NCI-H748 treated with DMSO at 0.1 percent for 48 hours (cell line): ENCODE results near the gene NUDT14.

Experiments
- DNase-seq: peaks from one replicate; lab custom pipeline; 2025; lab: John Stamatoyannopoulos, UW

The NUDT14 gene

GRCh38 chr14:105159344-105159743 lies 21.8 kb downstream of the NUDT14 start:
- DNase-seq = no peak

- DNase-seq = no peak
These were observed 22.3 kb downstream of the NUDT14 start for GRCh38 chr14:105158794-105159193.

GRCh38 chr14:105157872-105158271 lies 23.2 kb downstream of the NUDT14 start:
- DNase-seq = no peak

GRCh38 chr14:105156414-105157375 lies 24.4 kb downstream of the NUDT14 start:
- DNase-seq = no peak

GRCh38 chr14:105155681-105156413 lies 25.3 kb downstream of the NUDT14 start:
- no peak for DNase-seq

GRCh38 chr14:105155071-105155651 lies 26.0 kb downstream of the NUDT14 start:
- no peak for DNase-seq

GRCh38 chr14:105154476-105154871 lies 26.6 kb downstream of the NUDT14 start:
- no peak for DNase-seq

- DNase-seq = no peak
These were observed 27.2 kb downstream of the NUDT14 start for GRCh38 chr14:105153739-105154475.

GRCh38 chr14:105153331-105153731 lies 27.8 kb downstream of the NUDT14 start:
- no peak for DNase-seq

- no peak for DNase-seq
These were observed 28.3 kb downstream of the NUDT14 start for GRCh38 chr14:105152794-105153241.

GRCh38 chr14:105151838-105152793 lies 29.0 kb downstream of the NUDT14 start:
- no peak for DNase-seq

- no peak for DNase-seq
These were observed 29.9 kb downstream of the NUDT14 start for GRCh38 chr14:105151084-105151837.

GRCh38 chr14:105150368-105151083 lies 30.6 kb downstream of the NUDT14 start:
- DNase-seq = no peak

- DNase-seq = no peak
These were observed 31.1 kb downstream of the NUDT14 start for GRCh38 chr14:105150026-105150367.

- DNase-seq = no peak
These were observed 31.8 kb downstream of the NUDT14 start for GRCh38 chr14:105149146-105149781.

GRCh38 chr14:105148604-105149145 lies 32.4 kb downstream of the NUDT14 start:
- DNase-seq = no peak

- DNase-seq = no peak
These were observed 33.2 kb downstream of the NUDT14 start for GRCh38 chr14:105147671-105148603.
